Choroid plexus epithelial cell (primary cell): Measurements from ENCODE around the gene MIB2.

Source experiments
- DNase-seq: peaks from one replicate; pipeline ENCODE4 v3.0.0-alpha.2; 2010; ENCODE audit warnings: low read depth
- H3K4me3 ChIP-seq: 2 replicates; pipeline ENCODE4 v1.5.1; 2011; ENCODE audit warnings: low read depth, mild to moderate bottlenecking, control low read depth, low read length, moderate library complexity
- CTCF ChIP-seq: conservative IDR thresholded peaks from 2 replicates; pipeline ENCODE4 v1.5.1; 2011; ENCODE audit warnings: low read depth, mild to moderate bottlenecking, control low read depth, inconsistent platforms, low read length, moderate library complexity

Gene MIB2

GRCh38 chr1:1615256-1616044, at the start of gene MIB2:
Gene MIB2, plus strand, starts transcription at chr1:1615500. Its CDS starts 7,953 bp downstream, at chr1:1623453.
- peak; percentile 97 for DNase-seq
- no peak for TF ChIP-seq CTCF

GRCh38 chr1:1567152-1567875, 48.0 kb upstream of the MIB2 start:
- H3K4me3 ChIP-seq: no peak overlapping the region
- DNase-seq: peak; percentile 32
- TF ChIP-seq CTCF: no peak

More at GRCh38 chr1:1615256-1616044, at the start of gene MIB2:
- H3K4me3 ChIP-seq: peak within 1 kb of the TSS; percentile 99

- DNase-seq: peak; percentile 34
- no peak for TF ChIP-seq CTCF
- no peak overlapping the region for H3K4me3 ChIP-seq
Observed at GRCh38 chr1:1567891-1568291, 47.4 kb upstream of the MIB2 start.

- TF ChIP-seq CTCF: no peak
- no peak overlapping the region for H3K4me3 ChIP-seq
- no peak for DNase-seq
Observed at GRCh38 chr1:1569341-1569740, 46.0 kb upstream of the MIB2 start.

- H3K4me3 ChIP-seq: peak overlapping the region; percentile 98
- TF ChIP-seq CTCF: peak; percentile 37
- peak; percentile 78 for DNase-seq
Observed at GRCh38 chr1:1573843-1574720, 41.2 kb upstream of the MIB2 start.

- no peak for TF ChIP-seq CTCF
Observed at GRCh38 chr1:1574721-1575537, 40.4 kb upstream of the MIB2 start, which contains the start of gene SSU72. Gene SSU72, minus strand, starts transcription at chr1:1574863. Its CDS starts 306 bp downstream, at chr1:1574557.

More at GRCh38 chr1:1574721-1575537, 40.4 kb upstream of the MIB2 start, which contains the start of gene SSU72:
- H3K4me3 ChIP-seq: peak within 1 kb of the TSS; percentile 98
- peak; percentile 96 for DNase-seq
